K562 (cell line): Measurements from ENCODE around the gene PHF20. TPM values are rescaled to one million over a fixed set of nuclear protein-coding genes. Genes with fewer than 3 reads are reported as not detected.

Experiments used
- GATAD2B ChIP-seq: fragments of 450-650 bp; IDR thresholded peaks from 2 replicates; pipeline ENCODE4 v1.6.1; 2017; ENCODE audit warnings: mild to moderate bottlenecking, borderline replicate concordance
- MITF ChIP-seq: IDR thresholded peaks from 2 replicates; pipeline ENCODE4 v1.6.1; 2014; ENCODE audit warnings: antibody characterized with exemption
- NFIC ChIP-seq: fragments of 450-650 bp; IDR thresholded peaks from 2 replicates; pipeline ENCODE4 v1.6.1; 2017; ENCODE audit warnings: mild to moderate bottlenecking, inconsistent platforms
- PHF8 ChIP-seq: fragments of 200-600 bp; sonication (generic); IDR thresholded peaks from 2 replicates; pipeline ENCODE4 v1.6.1; 2012; ENCODE audit warnings: mixed run types, mild to moderate bottlenecking, inconsistent platforms, low read length, moderate library complexity, borderline replicate concordance
- RBM22 ChIP-seq: fragments of 200-400 bp; formaldehyde crosslinking; IDR thresholded peaks from 2 replicates; pipeline ENCODE4 v1.6.1; 2018; ENCODE audit warnings: low read length, low read depth; ENCODE audit not compliant: poor library complexity, severe bottlenecking
- SMAD4 ChIP-seq: fragments of 250-450 bp; sonication (Bioruptor Pico); conservative IDR thresholded peaks from 2 replicates; pipeline ENCODE4 v1.8.0; 2021; ENCODE audit warnings: inconsistent platforms, mild to moderate bottlenecking, moderate library complexity
- STAT5A ChIP-seq: IDR thresholded peaks from 2 replicates; pipeline ENCODE4 v1.6.1; 2012; ENCODE audit warnings: low read length, inconsistent platforms, borderline replicate concordance
- THRAP3 ChIP-seq: fragments of 450-650 bp; IDR thresholded peaks from 2 replicates; pipeline ENCODE4 v1.6.1; 2016; ENCODE audit warnings: mild to moderate bottlenecking, inconsistent platforms, borderline replicate concordance
- USF1 ChIP-seq: sonication (generic); formaldehyde crosslinking; IDR thresholded peaks from 2 replicates; pipeline ENCODE4 v1.9.0; 2022; ENCODE audit warnings: mild to moderate bottlenecking, missing genetic modification reagents
- VEZF1 ChIP-seq: fragments of 200-800 bp; sonication (Bioruptor generic); IDR thresholded peaks from 2 replicates; pipeline ENCODE4 v1.6.1; 2017; ENCODE audit warnings: missing genetic modification characterization, missing compliant biosample characterization
- ZBTB9 ChIP-seq: fragments of 450-650 bp; formaldehyde crosslinking; IDR thresholded peaks from 2 replicates; pipeline ENCODE4 v1.4.0; 2020; ENCODE audit warnings: mild to moderate bottlenecking, moderate library complexity
- ZKSCAN1 ChIP-seq: fragments of 150-350 bp; IDR thresholded peaks from 2 replicates; pipeline ENCODE4 v1.6.1; 2016; ENCODE audit warnings: low read depth, low read length
- ZNF3 ChIP-seq: fragments of 250-450 bp; sonication (Bioruptor Pico); IDR thresholded peaks from 2 replicates; pipeline ENCODE4 v1.5.0; 2021; ENCODE audit warnings: mild to moderate bottlenecking, moderate library complexity
- ZNF318 ChIP-seq, 2 experiments: fragments of 450-650 bp; IDR thresholded peaks; 2 replicates each; pipeline ENCODE4 v1.6.1; 2016; ENCODE audit warnings: mild to moderate bottlenecking in 2 of 2, borderline replicate concordance in 1 of 2, low read depth in 1 of 2, moderate library complexity in 1 of 2
- polyA plus RNA-seq, 8 experiments: library from polyadenylated mRNA; depleted of rRNA in 4 of 8; stranded (reverse) in 5 of 8; unstranded in 3 of 8; fragments of >200 nt; fragmentation: Nextera tagmentation in 2 of 8; fragmentation: Illumina TruSeq in 1 of 8; extraction: Ambion mirVana in 2 of 8; extraction: Trizol in 1 of 8; gene quantifications; 2 replicates each; pipeline versions ENCODE4 v1.2.1 to v1.2.3, GENCODE V29; 2011 to 2014; ENCODE audit warnings: inconsistent platforms in 1 of 8, missing spikeins in 1 of 8
- total RNA-seq, 7 experiments: library from RNA; depleted of rRNA in 6 of 7; stranded (reverse); fragments of >200 nt in 6 of 7; fragmentation: Illumina TruSeq in 2 of 7; extraction: Trizol in 2 of 7; gene quantifications; 2 replicates each; pipeline versions ENCODE4 v1.2.1 to v1.2.3, GENCODE V29; 2011 to 2021; ENCODE audit warnings: low replicate concordance in 1 of 7

The PHF20 gene
- total and polyA plus RNA-seq, 9 of the 15 experiments (the other 6 are each of a cell fraction or from before 2014, with no cell fraction given), result 49.9 to 196 (median 70.7) TPM

- TF ChIP-seq ZNF318 (IDR thresholded peaks at IDR 0.05; ENCODE audit: borderline replicate concordance in 1 of 2, low read depth in 1 of 2) (no peak), ZBTB9 (no peak), GATAD2B (no peak), SMAD4 (CRISPR knock-in tag) (0 out of 2 replicates have a peak, but pooled peaks have one; percentile 27), MITF (no peak), PHF8 (no peak), NFIC (no peak), ZKSCAN1 (no peak), THRAP3 (no peak), ZNF3 (CRISPR knock-in tag) (no peak), STAT5A (no peak), VEZF1 (no peak), RBM22 (no peak), USF1 (CRISPR knock-in tag) (no peak)
These were observed 206.3 kb downstream of the PHF20 start (continued) for GRCh38 chr20:35978041-35978513.
